Sigmoid colon (tissue), 4 donors: ENCODE data around the gene MAPK7.

ENCODE experiments used
- EP300 ChIP-seq, 4 donors: sonication (generic); formaldehyde crosslinking; IDR thresholded peaks; one replicate each; pipeline ENCODE4 v1.6.1; 2017; ENCODE audit warnings: antibody characterized with exemption in 4 of 4
- POLR2A ChIP-seq, 2 donors: fragments of 450-650 bp; IDR thresholded peaks; one replicate each; pipeline ENCODE4 v1.6.1; 2016; ENCODE audit warnings: antibody characterized with exemption in 2 of 2, mild to moderate bottlenecking in 2 of 2, moderate library complexity in 2 of 2
- POLR2AphosphoS5 ChIP-seq, 4 donors: sonication (generic); formaldehyde crosslinking; IDR thresholded peaks; one replicate each; pipeline ENCODE4 v1.6.1; 2017; ENCODE audit warnings: antibody characterized with exemption in 4 of 4
- TF ChIP-seq, protein P1 (sequence below), 4 experiments: fragments of 450-650 bp in 3 of 4; fragments of 200-600 bp in 1 of 4; IDR thresholded peaks; one replicate each; pipeline ENCODE4 v1.5.1; 2016 to 2019; ENCODE audit warnings: antibody characterized with exemption in 4 of 4, mild to moderate bottlenecking in 3 of 4, moderate library complexity in 2 of 4

DNA sequence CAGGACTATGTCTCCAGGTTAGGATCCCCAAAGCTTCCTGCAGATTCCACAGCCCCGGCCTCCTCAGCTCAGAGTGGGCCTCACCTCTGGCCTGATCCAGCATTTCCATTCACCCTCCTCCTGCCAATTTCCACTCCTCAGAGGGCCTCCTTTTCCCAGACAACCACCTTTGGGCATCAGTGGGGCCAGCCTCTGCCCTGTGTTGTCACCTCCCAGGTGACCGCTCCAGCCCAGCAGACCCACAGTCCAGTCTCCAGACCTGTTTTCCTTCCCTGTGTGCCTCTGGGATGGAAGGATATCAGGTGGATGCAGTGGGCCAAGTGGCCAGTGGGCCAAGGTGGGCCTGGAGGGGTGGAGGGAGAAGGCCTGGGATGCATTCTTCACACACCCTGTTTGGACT lies 48.5 kb upstream of the MAPK7 start:
- TF ChIP-seq, protein P1, sequence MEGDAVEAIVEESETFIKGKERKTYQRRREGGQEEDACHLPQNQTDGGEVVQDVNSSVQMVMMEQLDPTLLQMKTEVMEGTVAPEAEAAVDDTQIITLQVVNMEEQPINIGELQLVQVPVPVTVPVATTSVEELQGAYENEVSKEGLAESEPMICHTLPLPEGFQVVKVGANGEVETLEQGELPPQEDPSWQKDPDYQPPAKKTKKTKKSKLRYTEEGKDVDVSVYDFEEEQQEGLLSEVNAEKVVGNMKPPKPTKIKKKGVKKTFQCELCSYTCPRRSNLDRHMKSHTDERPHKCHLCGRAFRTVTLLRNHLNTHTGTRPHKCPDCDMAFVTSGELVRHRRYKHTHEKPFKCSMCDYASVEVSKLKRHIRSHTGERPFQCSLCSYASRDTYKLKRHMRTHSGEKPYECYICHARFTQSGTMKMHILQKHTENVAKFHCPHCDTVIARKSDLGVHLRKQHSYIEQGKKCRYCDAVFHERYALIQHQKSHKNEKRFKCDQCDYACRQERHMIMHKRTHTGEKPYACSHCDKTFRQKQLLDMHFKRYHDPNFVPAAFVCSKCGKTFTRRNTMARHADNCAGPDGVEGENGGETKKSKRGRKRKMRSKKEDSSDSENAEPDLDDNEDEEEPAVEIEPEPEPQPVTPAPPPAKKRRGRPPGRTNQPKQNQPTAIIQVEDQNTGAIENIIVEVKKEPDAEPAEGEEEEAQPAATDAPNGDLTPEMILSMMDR (IDR thresholded peaks at IDR 0.05): no peak
- TF ChIP-seq POLR2A (IDR thresholded peaks at IDR 0.05): no peak
- TF ChIP-seq EP300 (IDR thresholded peaks at IDR 0.05): no peak
- TF ChIP-seq POLR2AphosphoS5 (IDR thresholded peaks at IDR 0.05): no peak
